Measurements from ENCODE around the gene C9orf43.

C9orf43 gene

GRCh38 chr9:113479174-113479621, 68.7 kb downstream of the C9orf43 start:
- H3K9ac ChIP-seq (ENCODE audit: low read length): no peak overlapping the region
- no peak overlapping the region for H3K4me3 ChIP-seq (ENCODE audit: low read length)
- H3K27me3 ChIP-seq (ENCODE audit: control insufficient read depth, insufficient read depth, low read length): no peaks in the 10 kb centered on the region
- H3K36me3 ChIP-seq (ENCODE audit: control insufficient read depth, insufficient read depth, low read length): no peaks in the 10 kb centered on the region
- H3K4me1 ChIP-seq (ENCODE audit: control insufficient read depth, insufficient read depth, low read length): peaks cover 19% of the 10 kb centered on the region
- H3K27ac ChIP-seq (ENCODE audit: low read depth, low read length): no peak overlapping the region

Data from rectal smooth muscle tissue (tissue), 1 donor.